GM18873 (cell line): ENCODE measurements around the gene EVX2.

ENCODE experiments used
- ATAC-seq: cut with Tn5 transposase; IDR thresholded peaks from one replicate; pipeline ENCODE4 v1.9.1; 2021; ENCODE audit warnings: mild to moderate bottlenecking, moderate library complexity, moderate number of reproducible peaks; ENCODE audit not compliant: unreplicated experiment, low FRiP score

EVX2 gene

GRCh38 chr2:176109946-176110345 is 26.2 kb upstream of the EVX2 start:
- ATAC-seq, result no peak

GRCh38 chr2:176109192-176109901 is 25.6 kb upstream of the EVX2 start:
- ATAC-seq, result no peak

GRCh38 chr2:176107731-176108181 is 24.0 kb upstream of the EVX2 start:
- no peak for ATAC-seq

GRCh38 chr2:176106581-176107539 is 23.1 kb upstream of the EVX2 start, which contains the start of gene HOXD11:
Gene HOXD11 (plus strand): TSS chr2:176107280. CDS start chr2:176107356, 76 bp downstream.
- ATAC-seq, result no peak

- no peak for ATAC-seq
Measured at GRCh38 chr2:176105730-176106580, 22.2 kb upstream of the EVX2 start.

GRCh38 chr2:176105078-176105729 is 21.4 kb upstream of the EVX2 start:
- no peak for ATAC-seq

- ATAC-seq, result no peak
Measured at GRCh38 chr2:176104316-176105077, 20.7 kb upstream of the EVX2 start.

- no peak for ATAC-seq
Measured at GRCh38 chr2:176103742-176104315, 20.1 kb upstream of the EVX2 start.

- ATAC-seq, result no peak
Measured at GRCh38 chr2:176103194-176103593, 19.4 kb upstream of the EVX2 start.

- ATAC-seq, result no peak
Measured at GRCh38 chr2:176102309-176102866, 18.6 kb upstream of the EVX2 start.

- ATAC-seq, result no peak
Measured at GRCh38 chr2:176101842-176102241, 18.1 kb upstream of the EVX2 start.

- no peak for ATAC-seq
Measured at GRCh38 chr2:176101216-176101830, 17.6 kb upstream of the EVX2 start.

- ATAC-seq, result no peak
Measured at GRCh38 chr2:176100547-176101140, 16.9 kb upstream of the EVX2 start.

- no peak for ATAC-seq
Measured at GRCh38 chr2:176099728-176100546, 16.2 kb upstream of the EVX2 start, which contains the start of gene HOXD12. Gene HOXD12 (plus strand): TSS chr2:176099795. CDS start chr2:176099802, 7 bp downstream.

GRCh38 chr2:176099159-176099727 is 15.5 kb upstream of the EVX2 start:
- no peak for ATAC-seq

- ATAC-seq, result no peak
Measured at GRCh38 chr2:176098366-176099158, 14.8 kb upstream of the EVX2 start.
